ENCODE measurements around the gene PLCB1. TPM values are rescaled to one million over a fixed set of nuclear protein-coding genes. Genes with fewer than 3 reads are reported as not detected.

The PLCB1 gene
- total RNA-seq, 4 donors from 2014 or later: 72.9 to 115 (median 76.3) TPM

GRCh38 chr20:8133310-8133768, 1.3 kb downstream of the PLCB1 start:
- no peak for DNase-seq (ENCODE audit: extremely low spot score)
- intact Hi-C loops (cut with DNase I): loop anchor here (2.0 to 5.0 kb wide), 2 partner anchors 174 to 587 kb away; no protein-coding TSS in a partner anchor
- Histone ChIP-seq H3K4me3 (peak overlapping the region; percentile 78 to 92 (median 86)), H3K27me3 (no peaks in the 10 kb centered on the region), H3K9me3 (no peaks in the 10 kb centered on the region), H3K27ac (replicated peaks in 1 of 4) (peak overlapping the region; percentile 91 to 96 (median 92)), H3K4me1 (peaks cover 11 to 80% (median 69%) of the 10 kb centered on the region in 4 donors), H3K36me3 (no peaks in the 10 kb centered on the region)
- no peak for TF ChIP-seq POLR2AphosphoS5 (IDR thresholded peaks at IDR 0.05)
- TF ChIP-seq POLR2A (IDR thresholded peaks at IDR 0.05; ENCODE audit: low read depth): no peak
- TF ChIP-seq CTCF (IDR thresholded peaks at IDR 0.05): no peak
- no peak for TF ChIP-seq EP300 (IDR thresholded peaks at IDR 0.05)
- 20% methylated on average over 11 of the region's 14 CpGs for WGBS

- no peaks in the 10 kb centered on the region for H3K36me3 ChIP-seq
- WGBS: 41% methylated on average over 7 of the region's 7 CpGs
- H3K4me3 ChIP-seq: peak overlapping the region; percentile 78 to 92 (median 86)
- H3K27ac ChIP-seq (replicated peaks in 1 of 4): peak overlapping the region; percentile 91 to 96 (median 92)
- intact Hi-C loops (cut with DNase I): loop anchor here (2.0 to 5.0 kb wide), 2 partner anchors 173 to 587 kb away; no protein-coding TSS in a partner anchor
- H3K9me3 ChIP-seq: no peaks in the 10 kb centered on the region
- DNase-seq (ENCODE audit: extremely low spot score): no peak
- peak in 1 of 3 experiments; percentile 7 for TF ChIP-seq CTCF (IDR thresholded peaks at IDR 0.05)
- no peak for TF ChIP-seq EP300 (IDR thresholded peaks at IDR 0.05)
- no peaks in the 10 kb centered on the region for H3K27me3 ChIP-seq
- H3K4me1 ChIP-seq: peaks cover 11 to 76% (median 63%) of the 10 kb centered on the region in 4 donors
Measured at GRCh38 chr20:8133851-8134451, 1.9 kb downstream of the PLCB1 start.

- Histone ChIP-seq H3K9me3 (no peaks in the 10 kb centered on the region), H3K36me3 (peaks cover 0 to 6% (median 0%) of the 10 kb centered on the region in 4 donors), H3K4me1 (peaks cover 4 to 66% (median 51%) of the 10 kb centered on the region in 4 donors), H3K27ac (replicated peaks in 1 of 4) (no peak overlapping the region), H3K27me3 (no peaks in the 10 kb centered on the region), H3K4me3 (no peak overlapping the region)
- no peak for DNase-seq (ENCODE audit: extremely low spot score)
- 72% methylated on average over 2 of the region's 2 CpGs for WGBS
- intact Hi-C loops (cut with DNase I): no loop called here
- TF ChIP-seq CTCF (IDR thresholded peaks at IDR 0.05): no peak
- no peak for TF ChIP-seq POLR2AphosphoS5 (IDR thresholded peaks at IDR 0.05)
- no peak for TF ChIP-seq EP300 (IDR thresholded peaks at IDR 0.05)
- no peak for TF ChIP-seq POLR2A (IDR thresholded peaks at IDR 0.05; ENCODE audit: low read depth)
Measured at GRCh38 chr20:8139899-8140298, 7.8 kb downstream of the PLCB1 start.

- Histone ChIP-seq H3K27ac (replicated peaks in 1 of 4) (no peak overlapping the region), H3K27me3 (no peaks in the 10 kb centered on the region), H3K4me1 (peaks cover 8 to 63% (median 52%) of the 10 kb centered on the region in 4 donors), H3K4me3 (no peak overlapping the region), H3K9me3 (no peaks in the 10 kb centered on the region), H3K36me3 (peaks cover 0 to 6% (median 0%) of the 10 kb centered on the region in 4 donors)
- TF ChIP-seq EP300 (IDR thresholded peaks at IDR 0.05) (no peak), POLR2AphosphoS5 (IDR thresholded peaks at IDR 0.05) (no peak), CTCF (IDR thresholded peaks at IDR 0.05) (no peak), POLR2A (IDR thresholded peaks at IDR 0.05; ENCODE audit: low read depth) (no peak)
- 94% methylated on average over 3 of the region's 3 CpGs for WGBS
- intact Hi-C loops (cut with DNase I): no loop called here
- no peak for DNase-seq (ENCODE audit: extremely low spot score)
Measured at GRCh38 chr20:8143474-8143873, 11.4 kb downstream of the PLCB1 start.

Data from esophagus muscularis mucosa (tissue), 4 donors.